Neuronal stem cell (in vitro differentiated cells): ENCODE data around the gene PDLIM7.

Experiments used
- DNase-seq: peaks from one replicate; pipeline ENCODE4 v3.0.0-alpha.2; 2013; ENCODE audit warnings: low spot score
- H2AFZ ChIP-seq: one replicate; pipeline ENCODE4 v1.6.1; 2013; ENCODE audit warnings: mild to moderate bottlenecking, low read length, inconsistent platforms
- H2AK5ac ChIP-seq: 2 replicates; pipeline ENCODE4 v1.6.1; 2013; ENCODE audit warnings: low read depth, mild to moderate bottlenecking, inconsistent platforms, low read length, moderate library complexity, mixed read lengths
- H2BK120ac ChIP-seq: 2 replicates; pipeline ENCODE4 v1.6.1; 2013; ENCODE audit warnings: low read depth, mild to moderate bottlenecking, inconsistent platforms, low read length, moderate library complexity, mixed read lengths
- H2BK12ac ChIP-seq: one replicate; pipeline ENCODE4 v1.6.1; 2013; ENCODE audit warnings: low read length, inconsistent platforms
- H2BK15ac ChIP-seq: 2 replicates; pipeline ENCODE4 v1.6.1; 2013; ENCODE audit warnings: mild to moderate bottlenecking, low read length, inconsistent platforms, mixed read lengths
- H2BK5ac ChIP-seq: one replicate; pipeline ENCODE4 v1.6.1; 2013; ENCODE audit warnings: inconsistent platforms, mild to moderate bottlenecking, low read length, moderate library complexity
- H3K14ac ChIP-seq: one replicate; pipeline ENCODE4 v1.6.1; 2013; ENCODE audit warnings: low read length, inconsistent platforms
- H3K18ac ChIP-seq: 2 replicates; pipeline ENCODE4 v1.6.1; 2013; ENCODE audit warnings: low read length, inconsistent platforms
- H3K23ac ChIP-seq: 2 replicates; pipeline ENCODE4 v1.6.1; 2013; ENCODE audit warnings: low read depth, mild to moderate bottlenecking, mixed read lengths, low read length, inconsistent platforms; ENCODE audit not compliant: poor library complexity
- H3K27ac ChIP-seq: replicated peaks from 3 replicates; pipeline ENCODE4 v1.5.1; 2013; ENCODE audit warnings: low read length, inconsistent platforms
- H3K27me3 ChIP-seq, 3 experiments: 2 replicates each; pipeline ENCODE4 v1.6.1; 2013; ENCODE audit warnings: low read length in 3 of 3, mild to moderate bottlenecking in 2 of 3, inconsistent platforms in 1 of 3, low read depth in 1 of 3, mixed read lengths in 1 of 3, moderate library complexity in 1 of 3; ENCODE audit not compliant: control insufficient read depth in 3 of 3, insufficient read depth in 3 of 3
- H3K36me3 ChIP-seq, 2 donors: replicated peaks in 1 of 2; 2 replicates each; pipeline ENCODE4 v1.6.1; 2013; ENCODE audit warnings: low read length in 2 of 2; ENCODE audit not compliant: control insufficient read depth in 2 of 2, insufficient read depth in 2 of 2
- H3K4ac ChIP-seq: 2 replicates; pipeline ENCODE4 v1.6.1; 2013; ENCODE audit warnings: inconsistent platforms, mild to moderate bottlenecking, low read length, moderate library complexity
- H3K4me1 ChIP-seq, 2 donors: 1 replicate in 1 of 2; 2 replicates in 1 of 2; pipeline ENCODE4 v1.6.1; 2013; ENCODE audit warnings: low read length in 2 of 2, low read depth in 1 of 2; ENCODE audit not compliant: control insufficient read depth in 2 of 2, insufficient read depth in 1 of 2
- H3K4me2 ChIP-seq: one replicate; pipeline ENCODE4 v1.6.1; 2013; ENCODE audit warnings: mild to moderate bottlenecking, low read length, inconsistent platforms; ENCODE audit not compliant: insufficient read depth, poor library complexity, severe bottlenecking
- H3K4me3 ChIP-seq, 2 donors: 2 replicates each; pipeline ENCODE4 v1.5.1; 2013; ENCODE audit warnings: low read length in 2 of 2, mild to moderate bottlenecking in 2 of 2, inconsistent platforms in 1 of 2, moderate library complexity in 1 of 2
- H3K79me1 ChIP-seq: one replicate; pipeline ENCODE4 v1.6.1; 2013; ENCODE audit warnings: low read depth, mild to moderate bottlenecking, inconsistent platforms, low read length, moderate library complexity
- H3K9ac ChIP-seq: one replicate; pipeline ENCODE4 v1.6.1; 2013; ENCODE audit warnings: mild to moderate bottlenecking, low read depth, low read length, inconsistent platforms; ENCODE audit not compliant: poor library complexity
- H3K9me3 ChIP-seq, 2 donors: replicated peaks in 1 of 2; 2 replicates each; pipeline versions ENCODE3 to v1.6.1; 2013; ENCODE audit warnings: low read length in 2 of 2, mild to moderate bottlenecking in 2 of 2, inconsistent platforms in 1 of 2, low read depth in 1 of 2, mixed read lengths in 1 of 2, moderate library complexity in 1 of 2; ENCODE audit not compliant: control insufficient read depth in 2 of 2, insufficient read depth in 1 of 2
- H4K8ac ChIP-seq: one replicate; pipeline ENCODE4 v1.6.1; 2013; ENCODE audit warnings: low read depth, mild to moderate bottlenecking, inconsistent platforms, low read length, moderate library complexity
- H4K91ac ChIP-seq: one replicate; pipeline ENCODE4 v1.6.1; 2013; ENCODE audit warnings: low read length, low read depth, mild to moderate bottlenecking, inconsistent platforms; ENCODE audit not compliant: poor library complexity
- WGBS, 2 donors: extraction: QIAGEN DNeasy Blood & Tissue Kit; methylation state at CpG; one replicate each; pipeline ENCODE4 v1.1.7; 2013; ENCODE audit warnings: missing lambda C conversion rate in 2 of 2, mixed read lengths in 1 of 2; ENCODE audit not compliant: insufficient read length in 2 of 2, insufficient replicate concordance in 1 of 2; ENCODE audit errors: extremely low coverage in 2 of 2; 5-methylcytosine and 5-hydroxymethylcytosine counted together

Gene PDLIM7

DNA sequence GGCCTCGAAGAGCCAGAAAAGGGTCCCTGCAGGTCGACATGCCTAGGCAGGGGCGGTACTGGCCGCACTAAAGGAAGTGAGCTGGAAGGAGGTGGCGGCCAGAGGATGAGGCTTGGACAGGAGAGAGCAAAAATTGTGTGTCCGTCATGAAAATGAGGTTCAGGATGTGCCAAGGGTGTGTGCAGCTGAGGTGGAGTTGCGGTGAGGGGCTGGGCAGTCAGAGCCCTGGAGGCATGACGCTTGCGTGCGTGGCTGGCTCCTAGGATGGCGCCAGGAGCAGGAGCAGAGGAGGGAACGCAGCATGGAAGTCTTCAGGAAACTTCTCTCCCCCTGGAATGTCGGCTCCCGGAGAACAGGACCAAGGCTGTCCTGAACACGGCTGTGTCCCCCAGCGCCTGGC, 5.5 kb upstream of the PDLIM7 start:
- Histone ChIP-seq H2BK12ac (no peak overlapping the region), H3K4me2 (no peak overlapping the region), H3K9me3 (no peaks in the 10 kb centered on the region), H2BK5ac (no peak overlapping the region), H3K27me3 (peaks cover 0 to 14% (median 0%) of the 10 kb centered on the region in 3 experiments), H2AFZ (peak overlapping the region; percentile 65), H2AK5ac (no peak overlapping the region), H4K8ac (no peak overlapping the region), H3K36me3 (peaks cover 0 to 2% of the 10 kb centered on the region in 2 donors), H3K27ac (no peak overlapping the region), H3K4ac (no peak overlapping the region), H3K23ac (peak overlapping the region; percentile 34), H3K79me1 (peaks cover 3% of the 10 kb centered on the region), H3K4me3 (no peak overlapping the region), H2BK15ac (peak overlapping the region; percentile 42), H3K14ac (no peak overlapping the region), H2BK120ac (no peak overlapping the region), H3K9ac (no peak overlapping the region), H4K91ac (no peak overlapping the region), H3K4me1 (peaks cover 20 to 32% of the 10 kb centered on the region in 2 donors), H3K18ac (no peak overlapping the region)
- WGBS, 2 donors, result no CpG with 5 or more reads among the region's 16 CpGs
- DNase-seq, result no peak

DNA sequence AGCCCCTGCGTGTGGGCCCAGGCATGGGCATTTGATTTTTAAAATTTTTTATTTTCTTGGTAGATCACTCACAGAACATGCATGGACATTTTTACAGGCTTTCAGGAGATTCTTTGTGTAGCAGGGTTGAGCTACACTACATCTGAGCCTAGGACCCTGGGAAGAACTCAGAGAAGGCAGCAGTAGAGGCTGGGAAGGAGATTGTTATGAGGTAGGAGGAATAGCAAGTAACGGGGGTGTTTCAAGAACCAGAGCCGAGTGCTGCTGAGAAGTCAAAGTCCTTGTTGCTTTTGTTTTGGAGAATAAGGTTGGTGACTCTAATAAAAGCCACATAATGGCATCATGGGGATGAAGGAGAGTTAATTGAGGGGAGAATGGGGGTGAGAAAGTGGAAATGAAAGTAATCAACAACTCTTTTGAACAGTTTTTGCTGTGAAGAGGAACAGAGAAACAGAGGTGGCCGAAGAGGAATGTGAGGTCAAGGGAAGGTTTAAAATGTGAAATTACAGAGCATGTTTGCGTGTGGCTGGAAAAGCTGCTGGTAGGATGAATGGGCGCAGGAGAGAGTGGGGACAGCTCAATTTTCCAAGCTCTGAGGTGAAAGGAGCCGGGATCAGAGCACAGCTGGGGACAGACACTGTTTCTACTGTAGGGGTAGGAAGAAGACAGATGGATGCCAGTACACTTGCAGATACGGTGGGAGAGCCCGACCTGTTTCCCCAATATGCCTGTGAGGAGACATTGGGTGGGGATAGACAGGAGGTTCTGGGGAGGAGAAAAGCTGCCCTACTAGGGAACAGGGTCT, 4.7 kb upstream of the PDLIM7 start:
- Histone ChIP-seq H2BK12ac (no peak overlapping the region), H3K18ac (no peak overlapping the region), H2BK15ac (peak overlapping the region; percentile 42), H2AK5ac (no peak overlapping the region), H2AFZ (peak overlapping the region; percentile 65), H3K4me2 (no peak overlapping the region), H3K9ac (no peak overlapping the region), H2BK5ac (no peak overlapping the region), H3K27me3 (peaks cover 0 to 14% (median 0%) of the 10 kb centered on the region in 3 experiments), H2BK120ac (no peak overlapping the region), H4K91ac (no peak overlapping the region), H3K36me3 (peaks cover 0 to 2% of the 10 kb centered on the region in 2 donors), H3K79me1 (peaks cover 3% of the 10 kb centered on the region), H3K23ac (no peak overlapping the region), H3K9me3 (no peaks in the 10 kb centered on the region), H3K14ac (no peak overlapping the region), H3K4me3 (no peak overlapping the region), H3K27ac (no peak overlapping the region), H3K4ac (no peak overlapping the region), H4K8ac (no peak overlapping the region), H3K4me1 (peaks cover 20 to 35% of the 10 kb centered on the region in 2 donors)
- WGBS, 2 donors, result no CpG with 5 or more reads among the region's 9 CpGs
- no peak for DNase-seq

DNA sequence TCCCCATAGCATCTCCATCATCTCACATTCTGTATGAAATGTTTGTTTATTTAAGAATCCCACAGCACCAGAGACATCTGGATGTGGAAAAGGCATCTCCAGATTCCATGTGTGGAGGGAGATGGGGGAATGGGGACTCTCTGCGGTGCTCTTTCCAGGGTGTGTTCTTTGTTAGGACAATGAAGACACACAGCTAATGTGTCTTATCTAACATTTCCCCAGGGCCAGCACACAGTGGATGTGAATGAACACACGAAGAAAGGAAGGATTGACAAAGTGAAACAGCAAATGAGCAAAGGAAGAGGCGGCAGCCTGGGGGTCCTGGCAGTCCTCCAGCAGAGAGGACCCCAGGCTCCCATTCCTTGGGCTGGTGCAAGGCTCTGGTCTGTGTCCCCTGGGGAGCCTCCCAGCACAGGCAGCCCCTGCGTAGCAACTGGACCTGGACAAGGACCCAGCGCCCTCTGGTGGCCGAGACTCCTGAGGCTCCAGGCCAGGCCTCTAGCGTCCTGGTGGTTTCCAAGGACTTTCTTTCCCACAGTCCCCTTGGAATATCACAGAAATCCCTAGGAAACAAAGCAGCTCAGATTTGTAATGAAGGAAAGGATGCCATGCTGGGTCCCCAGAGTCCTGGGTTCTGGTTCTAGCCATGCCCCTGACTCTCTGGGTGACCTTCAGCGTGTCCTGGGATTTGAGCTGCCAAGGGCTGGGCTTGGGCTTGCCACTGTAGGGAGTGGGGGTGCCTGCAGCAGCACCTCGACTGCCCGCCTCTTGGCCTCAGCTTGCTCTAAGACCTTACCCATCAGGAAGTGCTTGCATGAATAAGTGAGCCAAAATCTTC, 3.5 kb upstream of the PDLIM7 start:
- no CpG with 5 or more reads among the region's 10 CpGs for WGBS, 2 donors

DNA sequence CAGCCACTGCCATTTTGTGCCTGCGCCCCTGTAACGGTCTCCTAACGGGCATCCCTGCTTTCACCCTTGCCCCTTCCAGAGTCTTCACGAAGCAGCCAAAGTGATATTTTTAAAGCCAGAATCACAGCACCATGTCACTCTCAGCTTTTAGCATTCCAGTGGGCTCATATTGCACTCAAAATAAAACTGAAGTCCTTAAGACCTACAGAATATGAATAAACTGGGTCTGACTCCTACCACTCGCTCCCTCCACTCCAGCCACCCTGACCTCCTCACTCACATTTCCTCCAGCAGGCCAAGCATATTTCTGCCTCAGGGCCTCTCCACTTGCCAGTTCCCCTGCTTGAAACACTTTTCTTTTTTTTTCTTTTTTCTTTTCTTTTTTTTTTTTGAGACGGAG, 2.4 kb upstream of the PDLIM7 start:
- DNase-seq, result no peak
- no peak overlapping the region for H3K4me2 ChIP-seq
- no peak overlapping the region for H2AFZ ChIP-seq
- no peak overlapping the region for H3K4me3 ChIP-seq
- H3K4ac ChIP-seq, result peak overlapping the region; percentile 55
- H3K14ac ChIP-seq, result no peak overlapping the region
- H3K9me3 ChIP-seq, result no peaks in the 10 kb centered on the region
- WGBS, 2 donors, result no CpG with 5 or more reads among the region's 6 CpGs
- no peak overlapping the region for H3K18ac ChIP-seq
- H3K27me3 ChIP-seq, result peaks cover 0 to 14% (median 0%) of the 10 kb centered on the region in 3 experiments
- H3K9ac ChIP-seq, result no peak overlapping the region
- no peak overlapping the region for H4K91ac ChIP-seq
- no peak overlapping the region for H2BK5ac ChIP-seq
- no peak overlapping the region for H4K8ac ChIP-seq
- H3K23ac ChIP-seq, result no peak overlapping the region
- no peak overlapping the region for H2BK12ac ChIP-seq
- no peak overlapping the region for H2BK120ac ChIP-seq
- H3K27ac ChIP-seq, result no peak overlapping the region
- H2BK15ac ChIP-seq, result no peak overlapping the region
- peaks cover 2 to 14% of the 10 kb centered on the region in 2 donors for H3K36me3 ChIP-seq
- H2AK5ac ChIP-seq, result peak overlapping the region; percentile 86
- H3K4me1 ChIP-seq, result peaks cover 32 to 48% of the 10 kb centered on the region in 2 donors
- H3K79me1 ChIP-seq, result peaks cover 3% of the 10 kb centered on the region

More for the DNA sequence above, 3.5 kb upstream of the PDLIM7 start:
- Histone ChIP-seq H3K23ac (no peak overlapping the region), H3K4me1 (peaks cover 24 to 39% of the 10 kb centered on the region in 2 donors), H3K9ac (peak overlapping the region; percentile 57), H3K27ac (no peak overlapping the region), H3K4me3 (no peak overlapping the region), H3K18ac (peak overlapping the region; percentile 79), H4K91ac (peak overlapping the region; percentile 38), H3K4me2 (no peak overlapping the region), H2BK5ac (no peak overlapping the region), H3K27me3 (peaks cover 0 to 14% (median 0%) of the 10 kb centered on the region in 3 experiments), H3K36me3 (peaks cover 2 to 5% of the 10 kb centered on the region in 2 donors), H2BK15ac (peak overlapping the region; percentile 95), H3K9me3 (no peaks in the 10 kb centered on the region), H2AK5ac (peak overlapping the region; percentile 77), H3K4ac (no peak overlapping the region), H3K14ac (no peak overlapping the region), H2AFZ (peak overlapping the region; percentile 85), H4K8ac (peak overlapping the region; percentile 96), H2BK120ac (no peak overlapping the region), H3K79me1 (peaks cover 3% of the 10 kb centered on the region), H2BK12ac (peak overlapping the region; percentile 95)
- DNase-seq, result peak; percentile 86
